GOT3 (cell line): ENCODE data around the gene FGL2.
"Not testable (repeated sequence)": the region's sequence is repeated elsewhere in the genome, so short reads cannot be mapped to it uniquely, and the experiment has no call there.

Source experiments
- DNase-seq: peaks from one replicate; lab custom pipeline; 2025; ENCODE audit warnings: mixed read lengths; lab: John Stamatoyannopoulos, UW

Gene FGL2, protein sequence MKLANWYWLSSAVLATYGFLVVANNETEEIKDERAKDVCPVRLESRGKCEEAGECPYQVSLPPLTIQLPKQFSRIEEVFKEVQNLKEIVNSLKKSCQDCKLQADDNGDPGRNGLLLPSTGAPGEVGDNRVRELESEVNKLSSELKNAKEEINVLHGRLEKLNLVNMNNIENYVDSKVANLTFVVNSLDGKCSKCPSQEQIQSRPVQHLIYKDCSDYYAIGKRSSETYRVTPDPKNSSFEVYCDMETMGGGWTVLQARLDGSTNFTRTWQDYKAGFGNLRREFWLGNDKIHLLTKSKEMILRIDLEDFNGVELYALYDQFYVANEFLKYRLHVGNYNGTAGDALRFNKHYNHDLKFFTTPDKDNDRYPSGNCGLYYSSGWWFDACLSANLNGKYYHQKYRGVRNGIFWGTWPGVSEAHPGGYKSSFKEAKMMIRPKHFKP

GRCh38 chr7:77199013-77199966 lies at the start of gene FGL2:
TSS of gene FGL2 (minus strand) at chr7:77199819. CDS start at chr7:77199793, 26 bp downstream.
- no peak for DNase-seq

DNA sequence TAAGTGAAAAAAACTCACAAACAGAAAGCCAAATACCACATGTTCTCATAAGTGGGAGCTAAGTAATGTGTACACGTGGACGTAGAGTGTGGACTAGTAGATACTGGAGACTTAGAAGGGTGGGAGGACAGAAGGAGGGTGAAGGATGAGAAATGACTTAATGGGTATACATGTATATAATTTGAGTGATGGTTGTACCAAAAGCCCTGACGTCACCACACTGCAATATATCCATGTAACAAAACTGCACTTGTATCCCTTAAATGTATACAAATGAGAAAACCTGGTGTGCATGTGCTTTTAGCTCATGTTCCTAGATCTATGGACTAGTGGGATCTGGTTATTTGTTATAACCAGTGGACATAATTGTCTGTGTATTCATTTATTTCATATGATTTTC lies 48.5 kb upstream of the FGL2 start:
- no peak for DNase-seq

DNA sequence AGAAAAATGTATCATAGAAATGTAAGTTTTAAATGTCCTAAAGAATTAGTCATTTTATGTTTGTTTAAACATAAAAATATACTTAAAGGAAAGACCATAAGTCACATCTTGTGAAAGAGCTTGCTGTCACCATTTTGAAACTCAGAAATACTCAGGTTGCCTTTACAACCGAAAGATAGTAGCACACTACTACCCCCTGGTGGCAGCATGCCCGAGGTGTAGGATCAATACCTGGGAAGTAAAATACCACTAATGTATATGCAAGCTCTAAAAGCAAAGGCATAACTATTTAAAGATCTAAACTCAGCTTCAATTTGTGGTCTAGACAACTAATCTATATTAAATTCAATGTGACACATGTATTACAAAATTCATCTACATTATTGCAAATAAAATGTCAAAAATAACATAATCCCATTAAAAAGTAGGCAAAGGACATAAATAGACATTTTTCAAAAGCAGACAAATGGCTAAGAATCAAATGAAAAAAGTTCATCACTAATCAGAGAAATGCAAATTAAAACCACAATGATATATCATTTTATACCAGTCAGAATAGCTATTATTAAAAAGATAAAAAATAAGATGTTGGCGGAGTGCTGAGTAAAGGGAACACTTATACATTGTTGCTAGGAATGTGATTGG lies 47.7 kb upstream of the FGL2 start:
- DNase-seq, result peak; percentile 17

DNA sequence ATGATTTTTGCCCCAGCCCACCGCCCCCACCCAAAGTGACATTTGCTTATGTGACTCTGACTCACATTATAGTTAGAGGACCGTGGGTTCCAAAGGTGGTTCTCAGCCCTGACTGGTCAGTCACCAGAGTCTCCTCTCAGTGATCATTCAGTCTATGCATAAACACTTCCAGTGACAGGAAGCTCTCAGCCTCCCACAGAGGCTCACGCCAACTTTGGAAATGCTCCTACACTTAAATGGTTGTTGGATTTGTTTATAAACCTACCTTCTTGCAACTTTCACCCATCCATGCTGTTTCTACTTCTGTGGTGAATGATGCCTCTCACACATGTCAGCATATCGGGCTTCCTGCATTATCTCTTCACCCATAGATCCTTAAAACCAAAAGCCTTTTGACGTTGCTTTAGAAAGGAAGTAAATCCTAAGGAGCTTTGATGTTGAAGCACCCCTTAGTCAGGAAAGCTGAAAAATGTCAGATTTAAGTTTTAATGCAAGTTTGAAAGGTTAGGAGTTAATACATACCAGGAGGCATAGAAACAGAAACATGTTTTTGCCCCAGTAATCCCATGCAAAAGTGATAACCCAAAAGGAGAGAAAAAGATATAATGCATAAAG lies 46.5 kb upstream of the FGL2 start:
- no peak for DNase-seq

DNA sequence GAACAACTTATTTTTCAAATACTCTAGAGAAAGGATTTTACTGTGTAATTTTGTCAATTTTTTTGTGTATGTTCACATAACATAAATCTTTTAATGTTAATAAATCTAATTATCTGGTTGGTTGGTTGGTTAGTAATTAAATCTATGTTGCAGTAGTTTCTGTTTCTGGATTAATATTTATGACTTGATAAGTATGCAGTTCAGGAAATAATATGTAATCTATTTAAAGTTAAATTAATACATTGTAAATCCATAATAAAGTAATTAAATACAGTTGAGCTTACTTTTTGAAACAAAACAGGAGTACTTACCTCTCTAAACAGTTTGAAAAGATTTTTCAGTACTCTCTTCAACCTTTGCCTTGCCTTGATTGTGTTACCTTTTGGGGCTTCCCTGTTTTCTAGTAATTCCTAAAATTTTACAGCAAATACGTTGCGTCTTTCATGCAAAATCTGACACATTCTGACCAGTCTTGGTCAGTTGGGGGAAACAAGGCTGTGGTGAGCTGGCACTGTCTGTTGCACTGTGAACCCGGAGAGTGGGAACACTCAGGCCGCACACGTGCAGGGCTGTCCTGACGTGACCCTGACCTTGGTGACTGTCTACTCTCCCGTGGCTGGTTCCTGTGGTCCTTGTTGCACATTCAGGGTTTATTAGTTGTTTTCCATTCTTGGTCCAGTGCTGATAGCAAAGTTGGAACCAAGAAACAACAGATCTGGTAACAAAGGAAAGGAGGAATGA lies 45.6 kb upstream of the FGL2 start:
- no peak for DNase-seq

DNA sequence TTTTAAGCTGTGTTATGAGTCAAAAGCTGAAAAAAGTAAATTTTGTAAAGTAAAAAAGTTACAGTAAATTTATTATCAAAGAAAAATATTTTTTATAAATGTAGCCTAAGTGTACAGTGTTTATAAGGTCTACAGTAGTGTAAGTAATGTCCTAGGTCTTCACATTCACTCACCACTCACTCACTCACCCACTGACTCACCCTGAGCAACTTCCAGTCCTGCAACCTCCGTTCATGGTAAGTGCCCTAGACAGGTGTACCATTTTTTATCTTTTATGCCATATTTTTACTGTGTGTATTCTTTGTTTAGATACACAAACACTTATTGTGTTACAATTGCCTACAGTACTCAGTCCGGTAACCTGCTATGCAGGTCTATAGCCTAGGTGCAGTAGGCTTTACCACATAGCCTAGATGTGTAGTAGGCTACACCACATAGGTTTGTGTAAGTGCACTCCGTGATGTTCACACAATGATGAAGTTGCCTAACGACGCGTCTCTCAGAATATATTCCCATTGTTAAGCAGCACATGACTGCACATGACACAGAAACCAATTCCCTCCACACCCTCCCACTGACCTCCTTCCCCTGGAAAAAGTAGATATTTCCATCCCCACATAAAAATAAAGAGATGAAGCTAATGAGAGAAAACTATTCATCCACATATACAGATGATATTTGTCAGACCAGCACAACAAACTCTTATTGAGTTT lies 44.8 kb upstream of the FGL2 start:
- DNase-seq, result no peak

- DNase-seq, result no peak
Observed at GRCh38 chr7:77242554-77242953, 42.9 kb upstream of the FGL2 start.

- DNase-seq, result no peak
Observed at GRCh38 chr7:77242068-77242467, 42.4 kb upstream of the FGL2 start.

DNA sequence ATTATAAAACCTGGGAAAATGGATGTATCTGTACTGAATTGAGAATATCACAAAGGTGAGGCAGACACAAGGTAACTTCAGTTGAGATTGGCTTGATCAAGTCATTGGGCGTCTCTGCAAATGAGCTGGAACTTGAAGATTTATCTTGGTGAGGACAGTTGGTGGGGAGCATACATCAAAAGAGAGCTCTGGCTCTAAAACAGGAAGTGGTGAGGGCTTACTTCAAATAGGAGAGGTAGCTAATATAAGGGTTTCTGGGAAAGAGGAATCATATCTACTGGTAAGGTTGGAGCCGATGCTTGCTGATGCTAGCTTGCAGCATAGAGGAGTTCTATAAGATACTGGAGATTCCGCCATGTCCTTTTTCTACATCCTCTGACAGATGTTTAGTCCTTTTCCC lies 39.9 kb upstream of the FGL2 start:
- no peak for DNase-seq

- DNase-seq, result no peak
Observed at GRCh38 chr7:77238703-77239136, 39.1 kb upstream of the FGL2 start.

DNA sequence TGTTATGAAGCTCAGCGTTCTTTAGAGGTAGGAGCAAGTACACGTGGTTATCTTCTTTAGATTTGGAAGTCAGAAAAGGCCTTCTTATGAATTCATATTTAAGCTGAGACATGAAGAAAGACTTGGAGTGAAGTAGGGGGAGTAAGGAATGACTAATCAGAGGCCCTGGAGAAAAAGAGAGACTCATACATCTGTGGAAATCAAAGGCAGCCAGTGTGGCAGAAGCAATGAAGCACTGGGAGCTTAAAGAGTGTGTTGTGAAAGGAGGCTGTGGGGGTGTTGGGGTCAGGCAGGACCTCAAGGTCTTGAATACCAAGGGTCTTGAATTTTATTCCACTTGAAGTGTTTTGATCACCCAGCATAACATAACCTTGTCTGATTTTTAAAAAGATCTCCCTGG lies 35.7 kb upstream of the FGL2 start:
- DNase-seq, result no peak

- no peak for DNase-seq
Observed at GRCh38 chr7:77232467-77232866, 32.8 kb upstream of the FGL2 start.

DNA sequence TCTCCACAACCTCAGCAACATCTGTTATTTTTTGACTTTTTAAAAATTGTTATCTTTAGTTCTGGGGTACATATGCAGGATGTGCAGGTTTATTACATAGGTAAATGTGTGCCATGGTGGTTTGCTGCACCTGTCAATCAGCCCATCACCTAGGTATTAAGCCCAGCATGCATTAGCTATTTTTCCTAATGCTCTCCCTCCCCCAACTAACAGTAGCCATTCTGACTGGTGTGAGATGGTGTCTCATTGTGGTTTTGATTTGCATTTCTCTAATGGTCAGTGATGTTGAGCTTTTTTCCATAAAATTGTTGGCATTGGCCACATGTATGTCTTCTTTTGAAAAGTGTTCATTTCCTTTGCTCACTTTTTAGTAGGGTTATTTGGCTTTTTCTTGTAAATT lies 29.2 kb upstream of the FGL2 start:
- DNase-seq, result not testable (repeated sequence)

GRCh38 chr7:77226357-77226839 lies 26.8 kb upstream of the FGL2 start:
- DNase-seq, result no peak

GRCh38 chr7:77223261-77223660 lies 23.6 kb upstream of the FGL2 start:
- DNase-seq, result no peak

DNA sequence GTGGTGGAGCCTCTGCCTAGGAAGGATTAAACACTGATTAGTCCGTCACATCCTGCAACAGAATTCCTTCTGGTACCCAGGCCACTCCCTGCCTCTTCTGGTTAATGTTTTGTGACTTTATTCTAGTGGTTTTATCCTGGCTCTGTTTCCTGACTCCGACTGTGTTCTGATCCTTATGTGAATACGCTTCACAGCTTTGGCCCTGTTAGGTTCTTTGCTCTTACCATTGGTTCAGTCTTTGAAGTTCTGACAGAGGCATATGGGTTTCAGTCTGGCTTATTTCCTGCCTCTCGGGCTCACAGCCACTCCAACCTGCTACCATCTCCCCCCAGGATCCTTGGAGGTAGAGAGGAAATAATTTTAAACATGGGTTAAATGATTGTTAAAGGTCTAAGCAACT lies 23.2 kb upstream of the FGL2 start:
- DNase-seq, result no peak

DNA sequence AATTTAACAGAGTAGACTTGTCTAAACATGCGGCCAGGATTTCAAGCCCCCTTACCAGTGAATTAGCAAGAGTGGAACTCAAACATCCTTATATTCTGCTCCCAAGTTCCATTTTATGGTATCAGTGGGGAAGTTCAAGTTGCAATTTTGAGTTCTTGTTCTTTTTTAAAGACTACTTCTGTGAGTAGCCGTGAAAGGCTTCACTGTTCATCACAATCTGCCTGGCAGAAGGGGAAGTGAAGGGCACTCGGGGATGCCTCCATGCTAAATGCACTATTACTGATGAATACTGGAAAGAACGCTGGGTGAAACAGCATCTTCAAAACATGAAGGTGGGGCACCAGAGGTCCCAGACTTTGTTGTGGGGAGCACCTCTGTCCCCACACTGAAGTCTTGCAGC lies 22.4 kb upstream of the FGL2 start:
- DNase-seq, result no peak

- DNase-seq, result not testable (repeated sequence)
Observed at GRCh38 chr7:77219701-77220331, 20.2 kb upstream of the FGL2 start.

- DNase-seq, result no peak
Observed at GRCh38 chr7:77217474-77218185, 18.0 kb upstream of the FGL2 start.
